GM15510 (cell line): ENCODE measurements around the gene SMARCD2.
"Not testable (repeated sequence)": the region's sequence is repeated elsewhere in the genome, so short reads cannot be mapped to it uniquely, and the experiment has no call there.

Experiments used
- POLR2A ChIP-seq: IDR thresholded peaks from 3 replicates; pipeline ENCODE4 v1.6.1; 2011; ENCODE audit warnings: borderline replicate concordance; ENCODE audit not compliant: insufficient read length; ENCODE audit errors: extremely low read depth

Gene SMARCD2

GRCh38 chr17:63842540-63843386 is at the start of gene SMARCD2:
Gene SMARCD2 (minus strand): TSS chr17:63842685. CDS start chr17:63842674, 11 bp downstream.
- TF ChIP-seq POLR2A = peak; percentile 83

GRCh38 chr17:63881935-63882601 is 39.6 kb upstream of the SMARCD2 start, which contains the start of gene GH2:
Gene GH2 (minus strand): TSS chr17:63881944. CDS start chr17:63881801, 143 bp downstream.
- no peak for TF ChIP-seq POLR2A

GRCh38 chr17:63880706-63881105 is 38.2 kb upstream of the SMARCD2 start:
- TF ChIP-seq POLR2A = no peak

GRCh38 chr17:63873577-63873976 is 31.1 kb upstream of the SMARCD2 start, which contains the start of gene CSH2:
Gene CSH2 (minus strand): TSS chr17:63873677. CDS start chr17:63873614, 63 bp downstream.
- TF ChIP-seq POLR2A = not testable (repeated sequence)

- TF ChIP-seq POLR2A = no peak
These were observed 16.8 kb upstream of the SMARCD2 start for GRCh38 chr17:63859257-63859656.

- TF ChIP-seq POLR2A = no peak
These were observed 12.7 kb upstream of the SMARCD2 start for GRCh38 chr17:63855185-63855584.

- TF ChIP-seq POLR2A = no peak
These were observed 12.2 kb upstream of the SMARCD2 start for GRCh38 chr17:63854709-63855108.

GRCh38 chr17:63853260-63853659 is 10.8 kb upstream of the SMARCD2 start:
- TF ChIP-seq POLR2A = no peak

GRCh38 chr17:63850401-63850800 is 7.9 kb upstream of the SMARCD2 start:
- no peak for TF ChIP-seq POLR2A

- peak; percentile 34 for TF ChIP-seq POLR2A
These were observed 6.6 kb upstream of the SMARCD2 start for GRCh38 chr17:63848834-63849689.

- no peak for TF ChIP-seq POLR2A
These were observed 5.2 kb upstream of the SMARCD2 start for GRCh38 chr17:63847525-63848249.

- TF ChIP-seq POLR2A = no peak
These were observed 3.0 kb upstream of the SMARCD2 start for GRCh38 chr17:63845509-63845908.

- no peak for TF ChIP-seq POLR2A
These were observed 1.6 kb upstream of the SMARCD2 start for GRCh38 chr17:63843910-63844677.
